ENCODE measurements around the gene OSBPL5.
A peak's percentile ranks its signal among the peaks of the same experiment; 100 is the strongest.

Gene OSBPL5

GRCh38 chr11:3177931-3178330 is 12.8 kb upstream of the OSBPL5 start:
- DNase-seq: no peak
- Histone ChIP-seq H3K4me2 (ENCODE audit: low read length) (no peak overlapping the region), H3K9me3 (ENCODE audit: insufficient read depth, low read depth, low read length) (peaks cover 4% of the 10 kb centered on the region), H3K36me3 (ENCODE audit: control insufficient read depth in 1 of 2, insufficient read depth in 2 of 2, low read length in 2 of 2) (no peaks in the 10 kb centered on the region), H4K12ac (ENCODE audit: low read depth, low read length) (no peak overlapping the region), H4K8ac (ENCODE audit: low read depth, low read length) (no peak overlapping the region), H2AK5ac (ENCODE audit: low read length) (peak overlapping the region; percentile 49), H3K27ac (ENCODE audit: low read depth, low read length) (peak overlapping the region; percentile 73), H3K9ac (ENCODE audit: low read length) (no peak overlapping the region), H3K79me2 (ENCODE audit: control insufficient read depth, insufficient read depth, low read length, poor library complexity) (no peaks in the 10 kb centered on the region), H3K4ac (ENCODE audit: low read depth, low read length) (no peak overlapping the region), H3K23ac (ENCODE audit: low read length) (no peak overlapping the region), H4K91ac (ENCODE audit: low read depth, low read length) (peak overlapping the region; percentile 72), H3K27me3 (ENCODE audit: insufficient read depth, low read length) (no peaks in the 10 kb centered on the region), H2AFZ (ENCODE audit: insufficient read depth, low read length, poor library complexity) (no peak overlapping the region), H3K18ac (ENCODE audit: low read length) (no peak overlapping the region), H3K79me1 (ENCODE audit: low read length) (peaks cover 2% of the 10 kb centered on the region), H2BK120ac (ENCODE audit: insufficient read depth, low read length, poor library complexity) (peak overlapping the region; percentile 70), H3K14ac (ENCODE audit: low read length) (peak overlapping the region; percentile 33), H2BK12ac (ENCODE audit: low read length) (peak overlapping the region; percentile 80), H2BK5ac (ENCODE audit: low read depth, low read length, poor library complexity) (peak overlapping the region; percentile 73), H3K4me3 (ENCODE audit: low read depth, low read length) (no peak overlapping the region), H3K4me1 (ENCODE audit: control insufficient read depth in 1 of 2, insufficient read depth in 2 of 2, low read length in 2 of 2) (peaks cover 0 to 6% of the 10 kb centered on the region in 2 experiments)
- WGBS (ENCODE audit: extremely low coverage, insufficient coverage, insufficient read length): no CpG with 5 or more reads among the region's 2 CpGs

GRCh38 chr11:3176487-3176886 is 11.4 kb upstream of the OSBPL5 start:
- DNase-seq: no peak
- Histone ChIP-seq H2AK5ac (ENCODE audit: low read length) (no peak overlapping the region), H3K4me1 (ENCODE audit: control insufficient read depth in 1 of 2, insufficient read depth in 2 of 2, low read length in 2 of 2) (peaks cover 0 to 12% of the 10 kb centered on the region in 2 experiments), H3K4ac (ENCODE audit: low read depth, low read length) (no peak overlapping the region), H4K91ac (ENCODE audit: low read depth, low read length) (no peak overlapping the region), H3K9me3 (ENCODE audit: insufficient read depth, low read depth, low read length) (peaks cover 4% of the 10 kb centered on the region), H2BK5ac (ENCODE audit: low read depth, low read length, poor library complexity) (no peak overlapping the region), H3K27ac (ENCODE audit: low read depth, low read length) (no peak overlapping the region), H3K4me3 (ENCODE audit: low read depth, low read length) (no peak overlapping the region), H3K18ac (ENCODE audit: low read length) (no peak overlapping the region), H2BK12ac (ENCODE audit: low read length) (no peak overlapping the region), H3K79me2 (ENCODE audit: control insufficient read depth, insufficient read depth, low read length, poor library complexity) (no peaks in the 10 kb centered on the region), H4K12ac (ENCODE audit: low read depth, low read length) (no peak overlapping the region), H3K9ac (ENCODE audit: low read length) (no peak overlapping the region), H3K36me3 (ENCODE audit: control insufficient read depth in 1 of 2, insufficient read depth in 2 of 2, low read length in 2 of 2) (no peaks in the 10 kb centered on the region), H3K79me1 (ENCODE audit: low read length) (peaks cover 2% of the 10 kb centered on the region), H4K8ac (ENCODE audit: low read depth, low read length) (no peak overlapping the region), H3K14ac (ENCODE audit: low read length) (no peak overlapping the region), H2BK120ac (ENCODE audit: insufficient read depth, low read length, poor library complexity) (no peak overlapping the region), H3K27me3 (ENCODE audit: insufficient read depth, low read length) (no peaks in the 10 kb centered on the region), H3K4me2 (ENCODE audit: low read length) (no peak overlapping the region), H3K23ac (ENCODE audit: low read length) (no peak overlapping the region), H2AFZ (ENCODE audit: insufficient read depth, low read length, poor library complexity) (no peak overlapping the region)

- Histone ChIP-seq H4K8ac (ENCODE audit: low read depth, low read length) (no peak overlapping the region), H3K18ac (ENCODE audit: low read length) (no peak overlapping the region), H3K23ac (ENCODE audit: low read length) (no peak overlapping the region), H3K27me3 (ENCODE audit: insufficient read depth, low read length) (no peaks in the 10 kb centered on the region), H3K27ac (ENCODE audit: low read depth, low read length) (no peak overlapping the region), H2BK12ac (ENCODE audit: low read length) (peak overlapping the region; percentile 24), H2BK120ac (ENCODE audit: insufficient read depth, low read length, poor library complexity) (no peak overlapping the region), H3K79me2 (ENCODE audit: control insufficient read depth, insufficient read depth, low read length, poor library complexity) (no peaks in the 10 kb centered on the region), H3K4ac (ENCODE audit: low read depth, low read length) (no peak overlapping the region), H3K9ac (ENCODE audit: low read length) (no peak overlapping the region), H2BK5ac (ENCODE audit: low read depth, low read length, poor library complexity) (no peak overlapping the region), H3K79me1 (ENCODE audit: low read length) (peaks cover 2% of the 10 kb centered on the region), H3K14ac (ENCODE audit: low read length) (no peak overlapping the region), H2AK5ac (ENCODE audit: low read length) (no peak overlapping the region), H3K4me2 (ENCODE audit: low read length) (no peak overlapping the region), H4K12ac (ENCODE audit: low read depth, low read length) (no peak overlapping the region), H3K36me3 (ENCODE audit: control insufficient read depth in 1 of 2, insufficient read depth in 2 of 2, low read length in 2 of 2) (no peaks in the 10 kb centered on the region), H3K9me3 (ENCODE audit: insufficient read depth, low read depth, low read length) (peaks cover 4% of the 10 kb centered on the region), H2AFZ (ENCODE audit: insufficient read depth, low read length, poor library complexity) (no peak overlapping the region), H3K4me3 (ENCODE audit: low read depth, low read length) (peak overlapping the region; percentile 12), H4K91ac (ENCODE audit: low read depth, low read length) (no peak overlapping the region), H3K4me1 (ENCODE audit: control insufficient read depth in 1 of 2, insufficient read depth in 2 of 2, low read length in 2 of 2) (peaks cover 0 to 12% of the 10 kb centered on the region in 2 experiments)
- no peak for DNase-seq
Measured at GRCh38 chr11:3175194-3175593, 10.1 kb upstream of the OSBPL5 start.

GRCh38 chr11:3174387-3174786 is 9.3 kb upstream of the OSBPL5 start:
- Histone ChIP-seq H3K9me3 (ENCODE audit: insufficient read depth, low read depth, low read length) (peaks cover 4% of the 10 kb centered on the region), H3K27ac (ENCODE audit: low read depth, low read length) (no peak overlapping the region), H2AFZ (ENCODE audit: insufficient read depth, low read length, poor library complexity) (no peak overlapping the region), H3K4me2 (ENCODE audit: low read length) (no peak overlapping the region), H3K4me1 (ENCODE audit: control insufficient read depth in 1 of 2, insufficient read depth in 2 of 2, low read length in 2 of 2) (peaks cover 2 to 14% of the 10 kb centered on the region in 2 experiments), H3K79me2 (ENCODE audit: control insufficient read depth, insufficient read depth, low read length, poor library complexity) (no peaks in the 10 kb centered on the region), H4K8ac (ENCODE audit: low read depth, low read length) (no peak overlapping the region), H2AK5ac (ENCODE audit: low read length) (no peak overlapping the region), H4K12ac (ENCODE audit: low read depth, low read length) (no peak overlapping the region), H3K9ac (ENCODE audit: low read length) (no peak overlapping the region), H3K36me3 (ENCODE audit: control insufficient read depth in 1 of 2, insufficient read depth in 2 of 2, low read length in 2 of 2) (no peaks in the 10 kb centered on the region), H3K4me3 (ENCODE audit: low read depth, low read length) (no peak overlapping the region), H2BK12ac (ENCODE audit: low read length) (no peak overlapping the region), H2BK120ac (ENCODE audit: insufficient read depth, low read length, poor library complexity) (no peak overlapping the region), H3K18ac (ENCODE audit: low read length) (no peak overlapping the region), H3K23ac (ENCODE audit: low read length) (no peak overlapping the region), H3K27me3 (ENCODE audit: insufficient read depth, low read length) (no peaks in the 10 kb centered on the region), H3K79me1 (ENCODE audit: low read length) (peaks cover 3% of the 10 kb centered on the region), H3K4ac (ENCODE audit: low read depth, low read length) (no peak overlapping the region), H2BK5ac (ENCODE audit: low read depth, low read length, poor library complexity) (no peak overlapping the region), H4K91ac (ENCODE audit: low read depth, low read length) (no peak overlapping the region), H3K14ac (ENCODE audit: low read length) (no peak overlapping the region)
- no CpG with 5 or more reads among the region's 3 CpGs for WGBS (ENCODE audit: extremely low coverage, insufficient coverage, insufficient read length)
- DNase-seq: no peak
